Measurements from ENCODE around the gene BIRC5.

Gene BIRC5

GRCh38 chr17:78253946-78254672 is 40.1 kb downstream of the BIRC5 start:
- TF ChIP-seq, protein P1, sequence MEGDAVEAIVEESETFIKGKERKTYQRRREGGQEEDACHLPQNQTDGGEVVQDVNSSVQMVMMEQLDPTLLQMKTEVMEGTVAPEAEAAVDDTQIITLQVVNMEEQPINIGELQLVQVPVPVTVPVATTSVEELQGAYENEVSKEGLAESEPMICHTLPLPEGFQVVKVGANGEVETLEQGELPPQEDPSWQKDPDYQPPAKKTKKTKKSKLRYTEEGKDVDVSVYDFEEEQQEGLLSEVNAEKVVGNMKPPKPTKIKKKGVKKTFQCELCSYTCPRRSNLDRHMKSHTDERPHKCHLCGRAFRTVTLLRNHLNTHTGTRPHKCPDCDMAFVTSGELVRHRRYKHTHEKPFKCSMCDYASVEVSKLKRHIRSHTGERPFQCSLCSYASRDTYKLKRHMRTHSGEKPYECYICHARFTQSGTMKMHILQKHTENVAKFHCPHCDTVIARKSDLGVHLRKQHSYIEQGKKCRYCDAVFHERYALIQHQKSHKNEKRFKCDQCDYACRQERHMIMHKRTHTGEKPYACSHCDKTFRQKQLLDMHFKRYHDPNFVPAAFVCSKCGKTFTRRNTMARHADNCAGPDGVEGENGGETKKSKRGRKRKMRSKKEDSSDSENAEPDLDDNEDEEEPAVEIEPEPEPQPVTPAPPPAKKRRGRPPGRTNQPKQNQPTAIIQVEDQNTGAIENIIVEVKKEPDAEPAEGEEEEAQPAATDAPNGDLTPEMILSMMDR (IDR thresholded peaks at IDR 0.05; ENCODE audit: low read depth, low read length, missing control alignments) = no peak
- H3K4me3 ChIP-seq (ENCODE audit: low read depth, low read length) = peak overlapping the region; percentile 81
- DNase-seq (ENCODE audit: low read depth) = no peak

GRCh38 chr17:78255029-78255656 is 41.1 kb downstream of the BIRC5 start:
- TF ChIP-seq, protein P1 (IDR thresholded peaks at IDR 0.05; ENCODE audit: low read depth, low read length, missing control alignments) = no peak
- DNase-seq (ENCODE audit: low read depth) = no peak
- no peak overlapping the region for H3K4me3 ChIP-seq (ENCODE audit: low read depth, low read length)

DNA sequence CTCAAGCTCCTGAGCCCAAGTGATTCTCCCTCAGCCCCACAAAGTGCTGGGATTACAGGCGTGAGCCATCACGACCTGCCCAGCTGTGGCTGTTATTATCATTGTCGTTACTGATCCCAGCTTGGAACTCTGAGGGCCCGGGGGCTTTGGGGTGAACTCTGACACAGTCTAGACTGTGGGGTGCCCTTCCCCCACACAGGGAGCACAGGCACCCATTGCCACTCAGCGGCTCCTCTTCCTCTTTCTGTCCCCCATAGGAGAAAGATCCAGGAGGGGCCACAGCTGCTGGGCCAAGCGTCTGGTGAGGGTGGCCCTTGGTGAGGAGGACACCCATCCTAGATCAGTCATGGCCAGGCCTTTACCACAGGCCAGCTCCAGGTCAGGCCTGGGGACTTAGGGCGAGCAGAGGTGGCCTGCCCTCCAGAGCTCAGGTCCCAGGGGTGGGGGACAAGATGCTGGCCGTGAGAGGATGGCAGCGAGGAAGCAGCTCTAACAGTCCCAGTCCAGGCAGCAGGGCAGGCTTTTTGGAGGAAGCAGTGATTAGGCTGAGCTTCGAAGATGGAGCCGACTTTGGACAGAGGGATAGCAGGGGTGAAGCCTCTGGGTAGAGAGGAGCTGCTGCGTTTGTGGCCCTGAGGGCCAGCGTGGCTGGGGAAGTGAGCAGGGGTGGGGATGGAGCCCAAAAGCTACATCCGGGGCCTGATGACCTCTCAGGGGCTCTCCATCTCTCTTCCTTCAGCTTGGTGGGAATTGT is 42.1 kb downstream of the BIRC5 start:
- H3K4me3 ChIP-seq (ENCODE audit: low read depth, low read length) = no peak overlapping the region
- no peak for DNase-seq (ENCODE audit: low read depth)
- TF ChIP-seq, protein P1 (IDR thresholded peaks at IDR 0.05; ENCODE audit: low read depth, low read length, missing control alignments) = no peak

DNA sequence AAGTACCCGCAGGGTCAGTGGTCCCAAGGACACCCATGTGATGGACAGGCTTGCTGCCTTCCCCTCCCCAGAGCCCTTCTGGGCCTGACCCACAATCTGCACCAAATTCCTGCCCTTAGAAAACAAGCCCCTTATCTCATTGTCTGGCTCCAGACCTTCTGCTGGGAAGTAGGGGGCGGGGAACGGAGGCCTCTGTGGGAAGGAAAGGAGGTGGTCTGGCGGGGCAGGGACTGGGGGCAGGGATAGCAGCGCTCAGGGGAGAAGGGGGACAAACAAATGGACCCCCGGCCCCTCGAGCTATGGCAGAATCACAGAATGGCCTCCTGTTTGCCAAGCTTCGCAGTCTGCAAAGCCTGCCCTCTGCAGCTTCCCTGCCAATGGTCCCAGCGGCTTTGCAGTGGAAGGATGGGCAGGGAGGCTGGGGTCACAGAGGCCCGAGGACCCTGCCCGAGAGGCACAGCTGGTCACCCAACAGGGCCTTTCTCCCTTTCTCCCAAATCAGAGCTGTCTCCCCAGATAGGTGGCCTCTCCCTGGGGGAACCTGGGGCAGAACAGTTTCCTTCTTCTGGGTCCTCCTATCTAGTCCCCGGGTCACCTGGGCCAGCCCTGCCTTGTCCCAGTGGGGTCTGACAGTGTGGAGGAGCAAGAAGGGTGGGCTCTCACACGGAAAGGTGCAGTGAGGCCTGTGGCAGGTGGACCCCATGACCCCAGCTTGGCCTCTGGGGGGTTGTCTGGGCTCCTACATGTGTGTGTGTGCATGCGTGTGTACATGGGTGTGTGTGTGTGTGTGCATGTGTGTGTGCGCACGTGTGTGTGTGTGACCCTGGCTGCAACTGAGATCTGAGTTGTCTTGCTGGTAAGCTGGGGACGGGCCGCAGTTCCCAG is 42.9 kb downstream of the BIRC5 start:
- TF ChIP-seq, protein P1 (IDR thresholded peaks at IDR 0.05; ENCODE audit: low read depth, low read length, missing control alignments) = no peak
- no peak for DNase-seq (ENCODE audit: low read depth)
- H3K4me3 ChIP-seq (ENCODE audit: low read depth, low read length) = no peak overlapping the region

- TF ChIP-seq, protein P1 (IDR thresholded peaks at IDR 0.05; ENCODE audit: low read depth, low read length, missing control alignments) = no peak
- H3K4me3 ChIP-seq (ENCODE audit: low read depth, low read length) = no peak overlapping the region
- DNase-seq (ENCODE audit: low read depth) = no peak
These were observed 43.8 kb downstream of the BIRC5 start for GRCh38 chr17:78257810-78258322.

Measured in GM12864 (cell line).